Measurements from ENCODE around the gene CALR.
A peak's percentile ranks its signal among the peaks of the same experiment; 100 is the strongest.

Gene CALR

GRCh38 chr19:12932392-12933286 is 5.8 kb upstream of the CALR start:
- no peak for DNase-seq
- intact Hi-C loops (cut with DNase I): loop anchor here (10.0 kb wide), 1 partner anchor 48 kb away; the partner anchor contains the start of genes DNASE2 and KLF1

GRCh38 chr19:12933287-12934072 is 4.9 kb upstream of the CALR start, which contains the start of gene FARSA:
Gene FARSA, minus strand, starts transcription at chr19:12933711. Its CDS starts 15 bp downstream, at chr19:12933696.
- intact Hi-C loops (cut with DNase I): loop anchor here (10.0 kb wide), 1 partner anchor 49 kb away; the partner anchor contains the start of genes DNASE2 and KLF1
- DNase-seq: peak; percentile 92 to 99 (median 97)

GRCh38 chr19:12935071-12935470 is 3.3 kb upstream of the CALR start:
- DNase-seq: no peak
- intact Hi-C loops (cut with DNase I): loop anchor here (10.0 kb wide), 1 partner anchor 50 kb away; the partner anchor contains the start of genes DNASE2 and KLF1

- no peak for DNase-seq
- intact Hi-C loops (cut with DNase I): loop anchor here (10.0 kb wide), 1 partner anchor 52 kb away; the partner anchor contains the start of genes DNASE2 and KLF1
These were observed 1.8 kb upstream of the CALR start for GRCh38 chr19:12936582-12936981.

- peak in 3 of 10 donors; percentile 23 to 87 (median 35) for DNase-seq
- intact Hi-C loops (cut with DNase I): loop anchor here (10.0 kb wide), 1 partner anchor 53 kb away; the partner anchor contains the start of genes DNASE2 and KLF1
These were observed 1.1 kb upstream of the CALR start for GRCh38 chr19:12937093-12937926.

- DNase-seq: no peak
- intact Hi-C loops (cut with DNase I): loop anchor here (10.0 kb wide), 1 partner anchor 54 kb away; the partner anchor contains the start of genes DNASE2 and KLF1
These were observed 581 bp downstream of the CALR start for GRCh38 chr19:12938779-12939601.

- no peak for DNase-seq
- intact Hi-C loops (cut with DNase I): loop anchor here (10.0 kb wide), 1 partner anchor 55 kb away; the partner anchor contains the start of genes DNASE2 and KLF1
These were observed 1.6 kb downstream of the CALR start for GRCh38 chr19:12939975-12940423.

- no peak for DNase-seq
- intact Hi-C loops (cut with DNase I): no loop called here
These were observed 2.5 kb downstream of the CALR start for GRCh38 chr19:12940897-12941296.

GRCh38 chr19:12943437-12944044 is 5.1 kb downstream of the CALR start:
- intact Hi-C loops (cut with DNase I): no loop called here
- DNase-seq: no peak

GRCh38 chr19:12944104-12944674 is 5.8 kb downstream of the CALR start:
- no peak for DNase-seq
- intact Hi-C loops (cut with DNase I): no loop called here

GRCh38 chr19:12945479-12946091 is 7.2 kb downstream of the CALR start, which contains the start of gene RAD23A:
Gene RAD23A, plus strand, starts transcription at chr19:12945862. Its CDS starts 87 bp downstream, at chr19:12945949.
- intact Hi-C loops (cut with DNase I): no loop called here
- peak; percentile 84 to 99 (median 90) for DNase-seq

GRCh38 chr19:12946092-12946721 is 7.8 kb downstream of the CALR start:
- intact Hi-C loops (cut with DNase I): no loop called here
- peak in 4 of 10 donors; percentile 22 to 91 (median 54) for DNase-seq

- DNase-seq: no peak
- intact Hi-C loops (cut with DNase I): no loop called here
These were observed 8.5 kb downstream of the CALR start for GRCh38 chr19:12946731-12947496.

- intact Hi-C loops (cut with DNase I): no loop called here
- DNase-seq: no peak
These were observed 9.5 kb downstream of the CALR start for GRCh38 chr19:12947702-12948611.
